OCI-LY1 (cell line): Measurements from ENCODE around the gene LMBR1.

Experiments
- EZH2 ChIP-seq: fragments of 200-600 bp; sonication (generic), shearing (Covaris generic); IDR thresholded peaks from 2 replicates; pipeline ENCODE4 v1.8.0; 2017; ENCODE audit warnings: borderline replicate concordance, mixed run types, mild to moderate bottlenecking, antibody characterized with exemption, low read length, moderate library complexity, mixed read lengths
- TF ChIP-seq, protein P1 (sequence below): fragments of 200-600 bp; sonication (generic), shearing (Covaris generic); IDR thresholded peaks from 2 replicates; pipeline ENCODE4 v1.5.1; 2017; ENCODE audit warnings: mild to moderate bottlenecking, antibody characterized with exemption, low read length, moderate library complexity, mixed read lengths

DNA sequence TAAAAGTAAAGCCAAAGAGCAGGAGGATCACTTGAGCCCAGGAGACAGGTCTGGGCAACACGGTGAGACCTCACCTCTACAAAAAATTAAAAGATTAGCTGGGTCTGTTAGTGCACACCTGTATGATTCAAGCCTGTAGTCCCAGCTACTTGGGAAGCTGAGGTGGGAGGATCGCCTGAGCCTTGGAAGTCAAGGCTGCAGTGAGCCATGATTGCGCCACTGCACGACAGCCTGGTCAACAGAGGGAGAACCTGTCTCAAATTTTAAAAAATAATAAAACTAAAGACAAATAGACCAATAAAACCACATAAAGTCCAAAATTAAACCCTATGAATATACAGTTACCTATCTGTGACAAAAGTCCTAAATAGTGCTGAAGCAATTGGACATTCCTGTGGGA, 3.2 kb downstream of the LMBR1 start:
- TF ChIP-seq, protein P1, sequence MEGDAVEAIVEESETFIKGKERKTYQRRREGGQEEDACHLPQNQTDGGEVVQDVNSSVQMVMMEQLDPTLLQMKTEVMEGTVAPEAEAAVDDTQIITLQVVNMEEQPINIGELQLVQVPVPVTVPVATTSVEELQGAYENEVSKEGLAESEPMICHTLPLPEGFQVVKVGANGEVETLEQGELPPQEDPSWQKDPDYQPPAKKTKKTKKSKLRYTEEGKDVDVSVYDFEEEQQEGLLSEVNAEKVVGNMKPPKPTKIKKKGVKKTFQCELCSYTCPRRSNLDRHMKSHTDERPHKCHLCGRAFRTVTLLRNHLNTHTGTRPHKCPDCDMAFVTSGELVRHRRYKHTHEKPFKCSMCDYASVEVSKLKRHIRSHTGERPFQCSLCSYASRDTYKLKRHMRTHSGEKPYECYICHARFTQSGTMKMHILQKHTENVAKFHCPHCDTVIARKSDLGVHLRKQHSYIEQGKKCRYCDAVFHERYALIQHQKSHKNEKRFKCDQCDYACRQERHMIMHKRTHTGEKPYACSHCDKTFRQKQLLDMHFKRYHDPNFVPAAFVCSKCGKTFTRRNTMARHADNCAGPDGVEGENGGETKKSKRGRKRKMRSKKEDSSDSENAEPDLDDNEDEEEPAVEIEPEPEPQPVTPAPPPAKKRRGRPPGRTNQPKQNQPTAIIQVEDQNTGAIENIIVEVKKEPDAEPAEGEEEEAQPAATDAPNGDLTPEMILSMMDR, result no peak
- no peak for TF ChIP-seq EZH2
